Upper lobe of right lung (tissue), 1 donor: ENCODE measurements around the gene CA10. TPM values are rescaled to one million over a fixed set of nuclear protein-coding genes. Genes with fewer than 3 reads are reported as not detected.

Source experiments
- ATAC-seq: fragments of 200-7000 bp; cut with Tn5 transposase; one replicate; pipeline ENCODE4 v1.9.1; 2020; ENCODE audit warnings: mild to moderate bottlenecking, moderate library complexity
- DNase-seq: peaks from one replicate; pipeline ENCODE4 v3.0.0-alpha.2; 2020
- H3K27ac ChIP-seq: fragments of 200-600 bp; one replicate; pipeline ENCODE4 v1.8.0; 2022
- H3K27me3 ChIP-seq: fragments of 200-600 bp; one replicate; pipeline ENCODE4 v1.8.0; 2022; ENCODE audit warnings: mild to moderate bottlenecking
- H3K36me3 ChIP-seq: fragments of 200-600 bp; one replicate; pipeline ENCODE4 v1.8.0; 2022
- H3K4me1 ChIP-seq: fragments of 200-600 bp; one replicate; pipeline ENCODE4 v1.8.0; 2022
- H3K4me3 ChIP-seq: fragments of 200-600 bp; one replicate; pipeline ENCODE4 v1.8.0; 2022; ENCODE audit warnings: mild to moderate bottlenecking
- H3K9me3 ChIP-seq: fragments of 200-600 bp; one replicate; pipeline ENCODE4 v1.8.0; 2022
- CTCF ChIP-seq: fragments of 200-600 bp; IDR thresholded peaks from one replicate; pipeline ENCODE4 v1.8.0; 2022; ENCODE audit warnings: antibody characterized with exemption
- intact Hi-C: fragments of 100-400 bp; cut with DNase I; formaldehyde crosslinking; loops from one replicate; pipeline ENCODE4 v1.11.0; 2022
- total RNA-seq: library from RNA; stranded (reverse); fragmentation: NEBNext Ultra II Directional; extraction: Animal tissue kit (Norgen Biotek cat#: 25700); gene quantifications from one replicate; pipeline ENCODE4 v1.2.1, GENCODE V29; 2021
- donor health status: DM: no; HTN: yes; CAD: no; lungs with severe emphysema.

Gene CA10
- total RNA-seq, 1 donor from 2014 or later = not detected

DNA sequence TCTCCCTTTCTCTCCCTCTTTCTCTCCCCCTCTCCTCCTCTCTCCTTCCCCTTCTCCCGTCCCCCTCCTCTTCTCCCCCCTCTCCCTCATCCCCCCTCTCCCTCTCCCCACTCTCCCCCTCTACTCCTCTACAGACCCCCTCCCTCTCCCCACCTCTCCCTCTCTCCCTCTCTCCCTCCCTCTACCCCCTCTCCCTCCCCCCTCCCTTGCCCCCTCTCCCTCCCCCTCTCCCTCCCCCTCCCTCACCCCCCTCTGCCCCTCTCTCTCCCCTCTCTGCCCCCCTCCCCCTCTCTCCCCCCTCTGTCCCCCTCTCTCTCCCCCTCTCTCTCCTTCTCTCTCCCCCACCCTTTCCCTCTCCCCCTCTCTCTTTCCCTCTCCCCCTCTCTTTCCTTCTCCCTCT is 545.3 kb downstream of the CA10 start:
- intact Hi-C loops = no loop called here
- no peak for TF ChIP-seq CTCF
- Histone ChIP-seq H3K9me3 (no peaks in the 10 kb centered on the region), H3K4me3 (no peak overlapping the region), H3K27me3 (peaks cover 5% of the 10 kb centered on the region), H3K4me1 (no peaks in the 10 kb centered on the region), H3K36me3 (no peaks in the 10 kb centered on the region), H3K27ac (no peak overlapping the region)
- ATAC-seq (no peak), DNase-seq (no peak)

DNA sequence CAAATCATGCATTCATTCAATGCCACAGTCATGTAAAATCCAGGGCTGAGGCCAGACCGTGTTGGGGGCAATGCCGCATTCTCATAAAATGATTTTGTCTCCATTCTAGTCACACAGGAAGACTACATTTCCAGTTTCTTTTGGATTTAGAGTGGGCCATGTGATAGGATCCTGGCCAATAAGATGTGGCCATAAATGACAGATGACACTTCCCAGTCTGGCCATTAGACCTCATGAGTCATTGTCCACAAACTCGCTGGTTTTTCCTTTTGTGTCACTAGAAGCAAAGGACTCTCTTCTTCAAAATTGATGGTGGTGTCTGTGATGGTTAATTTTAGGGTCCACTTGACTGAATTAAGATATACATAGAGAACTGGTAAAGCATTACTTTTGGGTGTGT is 545.8 kb downstream of the CA10 start:
- TF ChIP-seq CTCF = no peak
- no peak for DNase-seq
- no peaks in the 10 kb centered on the region for H3K36me3 ChIP-seq
- no peaks in the 10 kb centered on the region for H3K4me1 ChIP-seq
- H3K9me3 ChIP-seq = no peaks in the 10 kb centered on the region
- no peak overlapping the region for H3K27ac ChIP-seq
- H3K4me3 ChIP-seq = no peak overlapping the region
- ATAC-seq = no peak
- intact Hi-C loops = no loop called here
- H3K27me3 ChIP-seq = peaks cover 5% of the 10 kb centered on the region

DNA sequence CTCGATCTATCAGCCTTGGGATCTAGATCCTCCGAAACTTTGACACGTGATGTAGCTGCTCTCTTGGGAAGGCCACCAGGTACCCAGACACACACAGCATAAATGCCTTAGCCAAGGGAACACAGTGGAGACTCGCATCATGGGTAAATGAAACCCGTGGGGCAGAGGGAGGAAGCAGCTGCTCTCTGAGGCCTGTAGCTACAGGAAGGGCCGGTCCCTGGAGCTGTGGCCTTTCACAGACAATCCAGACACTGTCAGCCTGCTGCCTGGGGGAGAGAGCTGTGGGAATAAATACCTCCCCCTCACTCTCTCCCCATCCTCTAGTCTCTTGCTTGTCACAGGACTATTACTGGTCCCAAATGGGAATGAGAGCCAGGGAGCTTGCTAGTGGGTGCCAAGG is 546.9 kb downstream of the CA10 start:
- DNase-seq (no peak), ATAC-seq (no peak)
- peaks cover 5% of the 10 kb centered on the region for H3K27me3 ChIP-seq
- H3K9me3 ChIP-seq = no peaks in the 10 kb centered on the region
- H3K27ac ChIP-seq = no peak overlapping the region
- H3K4me1 ChIP-seq = no peaks in the 10 kb centered on the region
- intact Hi-C loops = no loop called here
- no peak for TF ChIP-seq CTCF
- no peaks in the 10 kb centered on the region for H3K36me3 ChIP-seq
- no peak overlapping the region for H3K4me3 ChIP-seq

DNA sequence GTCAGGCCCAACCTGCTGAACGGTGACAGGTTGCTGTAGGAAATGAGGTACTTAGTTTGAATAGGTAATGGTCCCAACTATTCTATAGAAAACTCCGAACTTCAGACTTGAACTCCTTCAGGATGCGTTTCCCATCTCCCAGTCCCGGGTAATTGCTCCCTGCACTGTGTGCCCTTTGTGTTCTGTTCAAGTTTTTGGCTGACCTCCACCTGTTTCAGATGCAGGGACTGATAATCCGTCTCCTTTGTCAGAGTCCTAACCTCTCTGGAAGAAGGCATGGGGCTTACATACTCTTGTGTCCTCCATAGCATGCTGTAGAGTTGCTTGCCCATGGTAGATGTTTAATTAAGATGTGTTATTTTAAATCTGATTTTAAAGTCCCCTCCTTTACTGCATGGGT is 547.7 kb downstream of the CA10 start:
- no peak overlapping the region for H3K27ac ChIP-seq
- DNase-seq = no peak
- no peak for TF ChIP-seq CTCF
- ATAC-seq = no peak
- no peaks in the 10 kb centered on the region for H3K9me3 ChIP-seq
- H3K27me3 ChIP-seq = peaks cover 5% of the 10 kb centered on the region
- H3K36me3 ChIP-seq = no peaks in the 10 kb centered on the region
- no peaks in the 10 kb centered on the region for H3K4me1 ChIP-seq
- no peak overlapping the region for H3K4me3 ChIP-seq
- intact Hi-C loops = no loop called here

- intact Hi-C loops = no loop called here
- Histone ChIP-seq H3K4me1 (no peaks in the 10 kb centered on the region), H3K27me3 (peaks cover 4% of the 10 kb centered on the region), H3K36me3 (no peaks in the 10 kb centered on the region), H3K4me3 (no peak overlapping the region), H3K9me3 (no peaks in the 10 kb centered on the region), H3K27ac (no peak overlapping the region)
- TF ChIP-seq CTCF = no peak
- DNase-seq (no peak), ATAC-seq (no peak)
Measured at GRCh38 chr17:51610155-51610554, 548.4 kb downstream of the CA10 start.

GRCh38 chr17:51608251-51608933 is 550.1 kb downstream of the CA10 start:
- intact Hi-C loops = no loop called here
- Histone ChIP-seq H3K27me3 (no peaks in the 10 kb centered on the region), H3K9me3 (no peaks in the 10 kb centered on the region), H3K36me3 (no peaks in the 10 kb centered on the region), H3K27ac (no peak overlapping the region), H3K4me1 (no peaks in the 10 kb centered on the region), H3K4me3 (no peak overlapping the region)
- no peak for ATAC-seq
- no peak for TF ChIP-seq CTCF
- DNase-seq = no peak
